GM18867 (cell line): ENCODE measurements around the gene CHRM2.

Experiments
- ATAC-seq: cut with Tn5 transposase; IDR thresholded peaks from one replicate; pipeline ENCODE4 v1.9.1; 2021; ENCODE audit warnings: mild to moderate bottlenecking, moderate library complexity; ENCODE audit not compliant: unreplicated experiment

Gene CHRM2

DNA sequence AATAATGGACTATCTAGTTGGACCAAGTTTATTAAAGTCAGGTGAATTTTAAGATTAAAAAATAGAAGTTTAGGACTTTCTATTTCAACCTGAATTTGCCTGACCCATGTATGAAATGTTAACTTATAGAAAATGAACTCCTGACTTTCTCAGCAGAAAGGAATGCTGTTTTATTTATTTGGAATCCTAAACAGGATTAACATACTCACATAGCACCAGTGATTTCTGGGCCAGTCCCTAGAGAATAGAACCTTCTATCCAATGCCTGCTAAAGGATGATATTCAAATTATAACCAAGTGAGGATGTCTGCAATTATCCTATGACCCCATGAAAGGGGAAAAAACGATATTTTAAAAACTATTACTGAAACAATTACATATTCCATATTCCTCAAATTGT is 148.8 kb downstream of the CHRM2 start:
- no peak for ATAC-seq

DNA sequence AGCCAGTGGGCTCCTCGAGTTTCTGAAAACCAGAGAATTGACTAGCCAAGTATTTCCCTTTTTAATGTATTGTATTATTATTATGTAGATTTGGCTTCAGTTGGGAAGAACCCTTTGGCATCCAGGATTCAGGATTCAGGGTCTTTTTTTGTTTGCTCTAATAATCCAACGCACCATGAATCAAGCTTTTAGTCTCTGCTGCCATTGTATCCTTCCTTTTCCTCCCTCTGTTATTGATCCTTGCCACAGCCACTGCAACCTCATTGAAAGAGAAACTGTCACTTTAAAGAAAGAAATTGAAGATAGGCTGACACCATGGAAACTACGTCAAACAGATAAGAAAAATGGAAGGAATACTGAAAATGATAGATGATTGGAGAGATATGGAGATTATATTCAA is 150.0 kb downstream of the CHRM2 start:
- no peak for ATAC-seq

DNA sequence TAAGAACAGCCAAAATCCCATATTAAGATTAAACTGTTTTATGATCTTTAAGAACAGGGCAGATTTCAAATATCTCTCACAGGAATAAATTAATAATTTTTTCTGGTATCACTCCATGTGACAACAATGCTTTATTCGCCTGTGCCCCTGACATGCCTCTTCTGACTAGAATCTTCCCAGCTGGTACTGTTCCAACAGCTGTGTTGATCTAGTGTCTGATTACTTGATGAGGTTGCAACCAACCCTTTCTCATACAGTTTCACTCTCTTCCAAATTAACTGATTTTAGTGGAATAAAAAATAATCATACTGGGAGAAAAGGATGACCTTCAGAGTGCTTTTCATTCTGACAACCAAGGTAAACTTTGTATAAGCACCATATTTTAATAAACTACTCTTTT is 151.9 kb downstream of the CHRM2 start:
- ATAC-seq: no peak

DNA sequence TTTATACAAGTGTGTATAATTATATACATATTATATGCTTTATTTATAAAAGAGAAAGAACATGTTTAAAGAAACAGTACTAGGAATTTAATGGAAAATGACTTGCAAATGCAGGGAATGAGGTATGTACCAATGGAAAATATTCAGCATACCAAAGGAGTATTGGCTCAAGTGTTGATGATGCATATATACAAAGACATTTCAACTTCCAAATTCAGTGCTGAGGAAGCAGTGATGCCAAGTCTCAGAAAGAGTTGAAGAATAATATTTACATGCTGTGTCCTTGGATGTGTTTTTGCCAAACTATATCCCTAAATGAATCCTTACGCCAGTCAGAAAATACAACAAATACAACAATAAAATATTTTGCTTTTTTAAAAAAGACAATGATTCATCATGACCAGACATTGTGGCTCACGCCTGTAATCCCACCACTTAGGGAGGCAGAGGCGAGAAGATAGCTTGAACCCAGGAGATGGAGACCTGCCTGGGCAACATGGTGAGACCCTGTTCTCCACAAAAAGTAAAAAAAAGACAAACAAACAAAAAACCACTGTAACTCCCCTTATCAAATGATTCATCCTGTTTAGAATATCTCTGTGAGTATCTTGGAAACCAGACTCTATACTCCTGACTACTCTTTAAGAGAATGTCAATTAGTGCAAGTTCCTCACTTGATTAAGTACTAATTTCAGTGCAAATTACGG is 157.2 kb downstream of the CHRM2 start:
- ATAC-seq: no peak

DNA sequence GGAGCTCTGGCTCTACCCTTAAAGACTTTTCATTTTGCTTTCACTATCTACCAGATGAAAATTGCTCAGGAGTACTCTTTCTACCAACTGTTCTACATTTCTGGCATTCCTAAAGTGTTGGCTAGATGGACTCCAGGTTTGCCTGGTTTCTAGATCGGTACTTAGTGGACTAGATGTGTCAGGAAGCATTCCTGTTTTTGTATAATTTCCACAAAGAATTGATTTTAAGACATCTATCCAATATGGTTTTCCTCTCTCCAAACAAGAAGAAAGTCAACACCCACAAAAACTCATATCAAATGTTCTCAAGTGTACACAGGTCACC is 157.7 kb downstream of the CHRM2 start:
- no peak for ATAC-seq

DNA sequence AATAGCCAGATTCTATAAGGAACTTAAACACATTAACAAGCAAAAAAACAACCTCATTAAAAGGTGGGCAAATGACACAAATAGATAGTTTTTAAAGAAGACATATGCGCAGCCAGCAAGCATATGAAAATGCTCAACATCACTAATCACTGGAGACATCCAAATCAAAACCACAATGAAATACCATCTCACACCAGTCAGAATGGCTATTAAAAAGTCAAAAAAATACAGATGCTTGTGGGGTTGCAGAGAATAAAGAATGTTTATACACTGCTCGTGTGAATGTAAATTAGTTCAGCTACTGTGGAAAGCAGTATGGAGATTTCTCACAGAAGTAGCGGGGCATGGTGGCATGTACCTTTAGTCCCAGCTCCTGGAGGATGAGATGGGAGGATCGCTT is 164.0 kb downstream of the CHRM2 start:
- ATAC-seq: no peak

DNA sequence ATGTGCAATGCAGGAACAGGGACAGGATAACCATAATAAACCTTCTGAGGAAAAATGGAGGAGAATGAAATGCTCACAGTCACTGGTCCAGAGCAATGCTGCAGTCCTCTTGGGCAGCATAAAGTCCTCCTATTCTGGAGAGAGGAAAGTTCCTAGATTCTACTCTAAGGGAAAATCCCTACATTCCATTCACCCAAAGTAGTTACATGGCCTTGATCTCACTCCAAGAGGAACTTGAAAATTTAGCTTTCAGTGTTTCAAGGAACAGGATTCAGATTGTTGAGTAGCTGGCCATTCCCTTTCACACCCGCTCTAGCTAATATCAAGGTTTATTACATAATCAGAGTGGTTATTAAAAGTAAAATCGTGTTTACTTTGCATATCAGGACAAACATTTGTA is 168.3 kb downstream of the CHRM2 start:
- no peak for ATAC-seq

DNA sequence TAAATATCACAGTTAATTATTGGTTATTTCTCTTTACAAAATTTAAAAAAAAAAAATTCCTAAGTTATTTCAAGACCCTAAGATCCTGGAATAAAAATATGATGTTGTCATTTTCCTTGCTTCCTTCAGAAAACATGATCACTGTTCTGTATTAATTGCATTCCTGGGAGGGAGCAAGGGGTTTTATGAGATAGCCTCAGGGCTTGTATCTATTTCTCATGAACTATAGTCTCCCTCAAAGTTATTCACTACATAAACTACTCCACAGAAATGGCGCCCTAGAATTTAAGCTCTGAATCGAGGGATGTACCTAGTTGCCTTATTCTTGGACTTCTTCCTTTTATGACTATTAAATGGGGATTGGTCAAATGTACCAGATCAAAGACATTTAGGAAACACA is 170.3 kb downstream of the CHRM2 start:
- ATAC-seq: no peak

DNA sequence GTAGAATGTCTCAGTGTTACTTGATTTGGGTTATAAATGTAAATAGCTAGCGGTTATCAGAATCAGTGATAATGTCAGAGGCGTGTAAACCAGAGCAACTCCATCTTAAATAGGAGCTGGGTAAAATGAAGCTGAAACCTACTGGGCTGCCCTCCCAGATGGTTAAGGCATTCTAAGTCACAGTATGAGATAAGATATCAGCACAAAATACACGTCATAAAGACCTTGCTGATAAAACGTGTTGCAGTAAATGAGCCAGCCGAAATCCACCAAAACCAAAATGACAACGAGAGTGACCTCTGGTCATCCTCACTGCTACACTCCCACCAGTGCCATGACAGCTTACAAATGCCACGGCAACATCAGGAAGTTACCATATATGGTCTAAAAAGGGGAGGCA is 172.3 kb downstream of the CHRM2 start:
- ATAC-seq: no peak

DNA sequence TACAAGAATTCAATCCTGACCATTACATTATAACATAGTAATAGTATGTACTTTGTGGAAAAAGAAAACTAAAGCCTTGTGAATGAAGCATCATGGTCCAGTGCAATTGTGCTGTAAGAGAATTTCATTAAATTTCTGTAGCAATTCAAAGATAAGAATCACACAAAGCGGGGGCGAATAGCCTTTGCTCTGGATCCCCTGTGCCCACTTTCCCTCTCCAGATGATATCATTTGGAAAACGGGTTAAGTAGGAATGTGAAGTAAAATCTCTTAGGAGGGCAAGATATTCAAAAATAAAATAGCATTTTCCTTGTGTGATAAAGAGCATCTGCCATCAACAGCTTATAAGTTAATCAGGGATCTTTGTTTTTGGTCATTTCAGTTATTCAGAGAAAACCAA is 177.1 kb downstream of the CHRM2 start:
- no peak for ATAC-seq

DNA sequence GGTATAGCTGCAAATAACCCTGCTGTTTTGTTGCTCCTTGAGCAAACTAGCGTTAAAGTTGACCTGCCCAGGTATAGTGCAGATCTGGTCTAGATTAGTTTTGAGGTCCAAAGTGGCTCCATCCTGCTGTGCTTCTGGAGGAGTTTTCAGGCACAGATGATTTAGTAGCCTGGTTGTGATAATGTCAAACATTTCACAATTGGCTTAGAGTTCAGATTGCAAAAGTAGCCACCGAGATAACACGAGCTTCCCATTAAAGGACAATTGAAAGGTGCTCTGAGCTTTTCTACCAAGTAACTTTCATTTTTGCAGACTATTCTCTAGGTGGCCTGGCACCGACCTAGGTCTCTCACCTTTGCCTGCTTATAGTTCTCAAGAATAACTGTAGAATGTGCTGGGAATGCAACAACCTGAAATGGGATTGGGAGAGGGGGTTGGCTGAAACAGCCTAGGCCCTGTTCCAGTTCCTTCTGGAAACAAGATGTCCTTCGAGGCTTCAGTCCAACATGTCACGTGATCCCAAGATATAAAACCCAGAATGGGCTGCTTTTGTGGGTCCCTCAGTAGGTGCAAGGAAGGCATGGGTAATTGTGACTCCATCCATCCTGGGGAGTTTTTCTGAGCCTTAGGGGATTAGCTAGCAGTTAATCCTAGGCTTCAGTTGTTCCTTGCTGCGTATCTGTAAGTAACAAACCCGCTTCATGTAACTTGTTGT is 201.0 kb downstream of the CHRM2 start:
- no peak for ATAC-seq
